B cell (primary cell): ENCODE results near the gene A1BG. TPM values are rescaled to one million over a fixed set of nuclear protein-coding genes. Genes with fewer than 3 reads are reported as not detected.

Experiments used
- ATAC-seq: fragments of 200-7000 bp; cut with Tn5 transposase; one replicate; pipeline ENCODE4 v1.10.0; 2021; ENCODE audit warnings: low read depth, mild to moderate bottlenecking, moderate number of reproducible peaks, moderate library complexity
- CTCF ChIA-PET: fragments of 350-600 bp; sonication (Branson Sonifier 250); formaldehyde crosslinking; loops from one replicate; lab custom pipeline; 2021; ENCODE audit warnings: antibody characterized with exemption, inconsistent platforms; lab: Charles Lee
- POLR2A ChIA-PET: fragments of 350-600 bp; sonication (Branson Sonifier 250); formaldehyde crosslinking; loops from one replicate; lab custom pipeline; 2021; ENCODE audit warnings: antibody characterized with exemption; lab: Charles Lee
- DNase-seq: peaks from one replicate; pipeline ENCODE4 v3.0.0; 2013
- H2AFZ ChIP-seq: 2 replicates; pipeline ENCODE4 v1.6.1; 2012; ENCODE audit warnings: mild to moderate bottlenecking, low read depth, low read length; ENCODE audit not compliant: insufficient read depth, poor library complexity, severe bottlenecking
- H3K27ac ChIP-seq, 2 donors: 1 replicate in 1 of 2; 2 replicates in 1 of 2; pipeline ENCODE4 v1.5.1; 2012 to 2013; ENCODE audit warnings: low read length in 2 of 2, mild to moderate bottlenecking in 2 of 2, moderate library complexity in 1 of 2
- H3K27me3 ChIP-seq, 4 experiments: fragments of 200-600 bp in 1 of 4; sonication (generic) in 1 of 4; replicated peaks in 1 of 4; 1 replicate in 2 of 4; 2 replicates in 2 of 4; pipeline versions ENCODE4 v1.6.1 to v1.7.0; 2013 to 2016; ENCODE audit warnings: low read length in 3 of 4, mild to moderate bottlenecking in 2 of 4, mixed read lengths in 1 of 4, moderate library complexity in 1 of 4; ENCODE audit not compliant: insufficient read depth in 4 of 4, control insufficient read depth in 3 of 4; ENCODE audit errors: control extremely low read depth in 1 of 4
- H3K36me3 ChIP-seq, 2 experiments: replicated peaks in 1 of 2; 1 replicate in 1 of 2; 2 replicates in 1 of 2; pipeline versions ENCODE4 v1.6.1 to v1.7.1; 2013; ENCODE audit warnings: low read length in 1 of 2; ENCODE audit not compliant: insufficient read depth in 2 of 2, control insufficient read depth in 1 of 2; ENCODE audit errors: control extremely low read depth in 1 of 2, extremely low read depth in 1 of 2
- H3K4me1 ChIP-seq, 2 donors: fragments of 200-600 bp in 1 of 2; sonication (generic) in 1 of 2; 1 replicate in 1 of 2; 2 replicates in 1 of 2; pipeline versions ENCODE4 v1.5.1 to v1.6.1; 2013 to 2017; ENCODE audit warnings: low read length in 2 of 2; ENCODE audit not compliant: control insufficient read depth in 2 of 2, insufficient read depth in 2 of 2
- H3K4me2 ChIP-seq: replicated peaks from 2 replicates; pipeline ENCODE3; 2012; ENCODE audit warnings: mild to moderate bottlenecking, low read depth, low read length; ENCODE audit not compliant: poor library complexity, severe bottlenecking
- H3K4me3 ChIP-seq, 5 experiments: fragments of 200-600 bp in 1 of 5; sonication (generic) in 1 of 5; 1 replicate in 3 of 5; 2 replicates in 2 of 5; pipeline versions ENCODE4 v1.5.1 to v1.7.0; 2011 to 2016; ENCODE audit warnings: low read length in 4 of 5, mild to moderate bottlenecking in 4 of 5, low read depth in 2 of 5, control low read depth in 1 of 5, moderate library complexity in 1 of 5; ENCODE audit not compliant: insufficient read depth in 1 of 5; ENCODE audit errors: control extremely low read depth in 1 of 5, extremely low read depth in 1 of 5
- H3K79me2 ChIP-seq: fragments of 200-600 bp; sonication (generic); one replicate; pipeline ENCODE4 v1.6.0; 2016; ENCODE audit warnings: low read length; ENCODE audit not compliant: control insufficient read depth, insufficient read depth
- H3K9ac ChIP-seq: fragments of 200-600 bp; sonication (generic); 2 replicates; pipeline ENCODE4 v1.6.1; 2017; ENCODE audit warnings: mild to moderate bottlenecking, low read length, moderate library complexity
- H3K9me3 ChIP-seq, 3 donors: one replicate each; pipeline versions ENCODE4 v1.6.1 to v1.7.1; 2013; ENCODE audit warnings: low read length in 2 of 3; ENCODE audit not compliant: control insufficient read depth in 2 of 3, insufficient read depth in 1 of 3; ENCODE audit errors: control extremely low read depth in 1 of 3
- H4K20me1 ChIP-seq: 2 replicates; pipeline ENCODE4 v1.6.0; 2012; ENCODE audit warnings: mild to moderate bottlenecking, low read length; ENCODE audit not compliant: insufficient read depth, control insufficient read depth, poor library complexity, severe bottlenecking
- H3K27ac Mint-ChIP-seq: one replicate; pipeline ENCODE4 v1.8.0; 2021; ENCODE audit warnings: mixed read lengths
- H3K27me3 Mint-ChIP-seq: one replicate; pipeline ENCODE4 v1.8.0; 2021; ENCODE audit warnings: mixed read lengths
- H3K4me1 Mint-ChIP-seq: one replicate; pipeline ENCODE4 v1.8.0; 2021; ENCODE audit warnings: mixed read lengths
- H3K4me3 Mint-ChIP-seq: one replicate; pipeline ENCODE4 v1.8.0; 2021; ENCODE audit warnings: mixed read lengths
- H3K9me3 Mint-ChIP-seq: one replicate; pipeline ENCODE4 v1.8.0; 2022; ENCODE audit warnings: mixed read lengths; ENCODE audit not compliant: insufficient read depth
- EZH2 ChIP-seq: IDR thresholded peaks from 2 replicates; pipeline ENCODE4 v1.6.1; 2012; ENCODE audit warnings: borderline replicate concordance, low read depth, mild to moderate bottlenecking, moderate library complexity, low read length; ENCODE audit not compliant: insufficient read depth, poor library complexity, severe bottlenecking
- WGBS: methylation state at CpG from one replicate; pipeline ENCODE4 v1.1.5; 2013; ENCODE audit warnings: missing lambda C conversion rate; ENCODE audit not compliant: insufficient coverage; 5-methylcytosine and 5-hydroxymethylcytosine counted together
- intact Hi-C: fragments of 100-400 bp; cut with micrococcal nuclease; formaldehyde crosslinking; loops from one replicate; pipeline ENCODE4 v1.10.0; 2022
- polyA plus RNA-seq: library from polyadenylated mRNA; depleted of rRNA; stranded (reverse); fragments of >200 nt; gene quantifications from 2 replicates; pipeline ENCODE4 v1.2.3, GENCODE V29; 2012
- total RNA-seq, 2 donors: library from RNA; stranded (reverse); fragments of 120-200 nt in 1 of 2; gene quantifications; 1 replicate in 1 of 2; 2 replicates in 1 of 2; pipeline versions ENCODE4 v1.2.3 to v1.2.4, GENCODE V29; 2013 to 2022
- TF ChIP-seq, protein P1 (sequence below): fragments of 200-600 bp; IDR thresholded peaks from one replicate; pipeline ENCODE4 v1.8.0; 2022; ENCODE audit warnings: antibody characterized with exemption, mild to moderate bottlenecking

Gene A1BG
- total and polyA plus RNA-seq, 2 donors (not counting 1 experiment from before 2014, with no cell fraction given), result 18.4 to 52.6 TPM

DNA sequence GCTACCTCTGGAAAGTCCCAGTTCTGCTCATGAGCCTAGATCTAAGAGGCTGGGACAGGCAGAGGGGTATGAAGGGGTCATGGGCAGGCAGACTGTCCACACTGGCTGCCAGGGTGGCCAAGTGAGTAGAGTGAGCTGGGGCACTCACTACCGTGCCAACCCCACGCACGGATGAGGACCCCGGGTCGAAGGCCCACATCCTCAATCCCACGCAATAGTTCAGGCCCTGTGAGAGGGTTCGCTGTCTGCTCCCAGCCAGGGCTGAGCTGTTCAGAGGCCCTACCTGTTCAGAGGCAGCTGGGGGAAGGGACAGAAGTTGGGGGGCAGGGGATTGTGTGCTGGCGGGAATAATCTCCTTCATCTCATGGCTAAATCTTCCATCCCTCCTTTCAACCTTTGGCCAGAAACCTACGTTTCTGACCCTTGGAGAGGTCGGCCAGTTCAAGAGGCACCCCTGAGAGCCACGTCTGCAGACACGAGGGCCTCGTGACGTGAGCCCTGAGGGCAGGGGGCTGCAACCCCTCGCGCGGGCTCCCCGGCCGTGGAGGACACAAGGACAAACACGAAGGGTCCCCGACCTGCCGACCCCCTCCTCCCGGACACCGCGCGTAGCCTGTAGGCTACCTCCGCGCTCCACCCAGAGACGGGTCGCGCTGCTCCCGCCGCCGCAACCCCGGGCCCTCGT, 32.7 kb upstream of the A1BG start:
- intact Hi-C loops, result no loop called here
- Histone ChIP-seq H3K27me3 (no peaks in the 10 kb centered on the region), H3K79me2 (peaks cover 62% of the 10 kb centered on the region), H4K20me1 (peaks cover 27% of the 10 kb centered on the region), H3K9ac (peak overlapping the region; percentile 69), H3K4me1 (peaks cover 31 to 38% of the 10 kb centered on the region in 2 donors), H3K4me3 (peak overlapping the region; percentile 71 to 87 (median 76)), H3K27ac (peak overlapping the region; percentile 94 to 95), H3K4me2 (peak overlapping the region; percentile 84), H3K36me3 (peaks cover 5 to 19% of the 10 kb centered on the region in 2 experiments), H3K9me3 (no peaks in the 10 kb centered on the region), H2AFZ (peak overlapping the region; percentile 81)
- peaks cover 48% of the 10 kb centered on the region for H3K4me1 Mint-ChIP-seq
- peak; percentile 52 for DNase-seq
- peak overlapping the region; percentile 97 for H3K4me3 Mint-ChIP-seq
- no peak for ATAC-seq
- TF ChIP-seq EZH2, result no peak
- TF ChIP-seq, protein P1, sequence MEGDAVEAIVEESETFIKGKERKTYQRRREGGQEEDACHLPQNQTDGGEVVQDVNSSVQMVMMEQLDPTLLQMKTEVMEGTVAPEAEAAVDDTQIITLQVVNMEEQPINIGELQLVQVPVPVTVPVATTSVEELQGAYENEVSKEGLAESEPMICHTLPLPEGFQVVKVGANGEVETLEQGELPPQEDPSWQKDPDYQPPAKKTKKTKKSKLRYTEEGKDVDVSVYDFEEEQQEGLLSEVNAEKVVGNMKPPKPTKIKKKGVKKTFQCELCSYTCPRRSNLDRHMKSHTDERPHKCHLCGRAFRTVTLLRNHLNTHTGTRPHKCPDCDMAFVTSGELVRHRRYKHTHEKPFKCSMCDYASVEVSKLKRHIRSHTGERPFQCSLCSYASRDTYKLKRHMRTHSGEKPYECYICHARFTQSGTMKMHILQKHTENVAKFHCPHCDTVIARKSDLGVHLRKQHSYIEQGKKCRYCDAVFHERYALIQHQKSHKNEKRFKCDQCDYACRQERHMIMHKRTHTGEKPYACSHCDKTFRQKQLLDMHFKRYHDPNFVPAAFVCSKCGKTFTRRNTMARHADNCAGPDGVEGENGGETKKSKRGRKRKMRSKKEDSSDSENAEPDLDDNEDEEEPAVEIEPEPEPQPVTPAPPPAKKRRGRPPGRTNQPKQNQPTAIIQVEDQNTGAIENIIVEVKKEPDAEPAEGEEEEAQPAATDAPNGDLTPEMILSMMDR, result no peak
- H3K27ac Mint-ChIP-seq, result peak overlapping the region; percentile 99
- no peaks in the 10 kb centered on the region for H3K9me3 Mint-ChIP-seq
- WGBS, result 14% methylated on average over 34 of the region's 36 CpGs
- ChIA-PET CTCF (interaction anchor here (1.1 kb wide), 1 partner anchor 23 kb away, joined by 3 read pairs; the partner anchor contains the start of gene ZNF584), POLR2A (interaction anchor here (0.6 to 2.9 kb wide), 4 partner anchors 23 to 841 kb away, joined by 3 to 18 read pairs (median 7); partner anchors contain the start of genes ZBTB45 and ZNF497)
- H3K27me3 Mint-ChIP-seq, result no peaks in the 10 kb centered on the region
